ENCODE measurements around the gene CLK2. TPM values are rescaled to one million over a fixed set of nuclear protein-coding genes. Genes with fewer than 3 reads are reported as not detected.

The CLK2 gene
- total RNA-seq, 2 experiments from 2014 or later, result 48.1 to 49.8 TPM

- Histone ChIP-seq H3K4me1 (ENCODE audit: insufficient read depth, low read length) (peaks cover 18% of the 10 kb centered on the region), H3K27ac (ENCODE audit: low read depth in 1 of 2, low read length in 2 of 2) (no peak overlapping the region), H3K27me3 (ENCODE audit: control insufficient read depth in 1 of 2, insufficient read depth in 2 of 2, low read length in 2 of 2) (no peaks in the 10 kb centered on the region), H3K9me3 (ENCODE audit: control insufficient read depth in 1 of 2, insufficient read depth in 1 of 2, low read length in 2 of 2) (no peaks in the 10 kb centered on the region), H3K36me3 (ENCODE audit: insufficient read depth, low read length) (peaks cover 71% of the 10 kb centered on the region), H3K4me3 (ENCODE audit: low read length) (no peak overlapping the region)
- ChIA-PET CTCF (interaction anchor here (4.7 kb wide), 1 partner anchor 18 kb away, joined by 25 read pairs; no protein-coding TSS in a partner anchor), POLR2A (no interaction called here)
- no peak for DNase-seq
- intact Hi-C loops (cut with DNase I, micrococcal nuclease), result no loop called here
- H3K9me3 Mint-ChIP-seq, result no peaks in the 10 kb centered on the region
- H3K4me3 Mint-ChIP-seq, result no peak overlapping the region
- H3K4me1 Mint-ChIP-seq (ENCODE audit: low read depth), result peaks cover 28% of the 10 kb centered on the region
- no peak overlapping the region for H3K27ac Mint-ChIP-seq
- TF ChIP-seq CTCF (IDR thresholded peaks at IDR 0.05), result no peak
- no peak for ATAC-seq (ENCODE audit: poor library complexity)
- peaks cover 93% of the 10 kb centered on the region for H3K36me3 Mint-ChIP-seq (ENCODE audit: low read depth)
- no peaks in the 10 kb centered on the region for H3K27me3 Mint-ChIP-seq
Measured at GRCh38 chr1:155268630-155269029, 4.7 kb downstream of the CLK2 start.

- Histone ChIP-seq H3K27me3 (ENCODE audit: control insufficient read depth in 1 of 2, insufficient read depth in 2 of 2, low read length in 2 of 2) (no peaks in the 10 kb centered on the region), H3K27ac (ENCODE audit: low read depth in 1 of 2, low read length in 2 of 2) (no peak overlapping the region), H3K9me3 (ENCODE audit: control insufficient read depth in 1 of 2, insufficient read depth in 1 of 2, low read length in 2 of 2) (no peaks in the 10 kb centered on the region), H3K4me3 (ENCODE audit: low read length) (no peak overlapping the region), H3K36me3 (ENCODE audit: insufficient read depth, low read length) (peaks cover 80% of the 10 kb centered on the region), H3K4me1 (ENCODE audit: insufficient read depth, low read length) (peaks cover 21% of the 10 kb centered on the region)
- Mint-ChIP-seq H3K4me3 (no peak overlapping the region), H3K27me3 (no peaks in the 10 kb centered on the region), H3K4me1 (ENCODE audit: low read depth) (peaks cover 28% of the 10 kb centered on the region), H3K36me3 (ENCODE audit: low read depth) (peaks cover 94% of the 10 kb centered on the region), H3K9me3 (no peaks in the 10 kb centered on the region), H3K27ac (no peak overlapping the region)
- ChIA-PET POLR2A (no interaction called here), CTCF (interaction anchor here (4.7 kb wide), 1 partner anchor 16 kb away, joined by 25 read pairs; no protein-coding TSS in a partner anchor)
- no peak for TF ChIP-seq CTCF (IDR thresholded peaks at IDR 0.05)
- DNase-seq (no peak), ATAC-seq (ENCODE audit: poor library complexity) (no peak)
- intact Hi-C loops (cut with DNase I, micrococcal nuclease), result no loop called here
Measured at GRCh38 chr1:155267373-155267772, 5.9 kb downstream of the CLK2 start.

GRCh38 chr1:155266553-155266952, 6.8 kb downstream of the CLK2 start:
- H3K27me3 Mint-ChIP-seq, result no peaks in the 10 kb centered on the region
- POLR2A ChIA-PET, result no interaction called here
- Histone ChIP-seq H3K4me1 (ENCODE audit: insufficient read depth, low read length) (peaks cover 17% of the 10 kb centered on the region), H3K27me3 (ENCODE audit: control insufficient read depth in 1 of 2, insufficient read depth in 2 of 2, low read length in 2 of 2) (no peaks in the 10 kb centered on the region), H3K36me3 (ENCODE audit: insufficient read depth, low read length) (peaks cover 77% of the 10 kb centered on the region), H3K27ac (ENCODE audit: low read depth in 1 of 2, low read length in 2 of 2) (no peak overlapping the region), H3K9me3 (ENCODE audit: control insufficient read depth in 1 of 2, insufficient read depth in 1 of 2, low read length in 2 of 2) (no peaks in the 10 kb centered on the region), H3K4me3 (ENCODE audit: low read length) (no peak overlapping the region)
- CTCF ChIA-PET, result interaction anchor here (0.7 to 4.7 kb wide), 3 partner anchors 16 to 1568 kb away, joined by 3 to 25 read pairs (median 3); no protein-coding TSS in a partner anchor
- intact Hi-C loops (cut with DNase I, micrococcal nuclease), result no loop called here
- H3K9me3 Mint-ChIP-seq, result no peaks in the 10 kb centered on the region
- H3K36me3 Mint-ChIP-seq (ENCODE audit: low read depth), result peaks cover 97% of the 10 kb centered on the region
- H3K4me3 Mint-ChIP-seq, result no peak overlapping the region
- no peak for DNase-seq
- peaks cover 29% of the 10 kb centered on the region for H3K4me1 Mint-ChIP-seq (ENCODE audit: low read depth)
- no peak overlapping the region for H3K27ac Mint-ChIP-seq
- TF ChIP-seq CTCF (IDR thresholded peaks at IDR 0.05), result no peak
- no peak for ATAC-seq (ENCODE audit: poor library complexity)

Measured in CD4-positive, alpha-beta T cell (primary cell).